Hippocampal formation (tissue), 2 donors: ENCODE results near the gene TRHDE.
"Not testable (repeated sequence)": the region's sequence is repeated elsewhere in the genome, so short reads cannot be mapped to it uniquely, and the experiment has no call there.

Experiments
- DNase-seq, 2 donors: peaks; one replicate each; lab custom pipeline; 2025; lab: John Stamatoyannopoulos, UW

The TRHDE gene

GRCh38 chr12:72520044-72520678, 248.0 kb downstream of the TRHDE start:
- DNase-seq, result not testable (repeated sequence)

DNA sequence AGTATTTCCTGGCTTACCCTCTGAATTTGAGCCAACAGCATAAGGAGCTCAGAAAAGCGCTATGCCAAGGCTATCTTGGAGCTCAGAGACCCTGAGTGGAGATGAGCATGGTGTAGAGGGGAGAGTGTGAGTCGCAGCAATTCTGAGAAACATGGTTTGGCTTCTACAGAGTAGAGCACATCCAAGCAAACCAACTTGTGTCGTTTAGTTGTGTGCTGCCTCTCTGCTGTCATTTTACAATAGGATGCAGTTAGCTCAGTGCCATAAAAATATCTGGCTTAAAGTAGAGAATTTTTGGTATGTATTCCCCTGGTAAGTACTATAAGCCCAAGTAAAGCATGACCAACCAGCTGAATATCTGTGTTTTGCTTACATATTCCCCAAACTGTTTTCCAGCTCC, 249.2 kb downstream of the TRHDE start:
- no peak for DNase-seq

DNA sequence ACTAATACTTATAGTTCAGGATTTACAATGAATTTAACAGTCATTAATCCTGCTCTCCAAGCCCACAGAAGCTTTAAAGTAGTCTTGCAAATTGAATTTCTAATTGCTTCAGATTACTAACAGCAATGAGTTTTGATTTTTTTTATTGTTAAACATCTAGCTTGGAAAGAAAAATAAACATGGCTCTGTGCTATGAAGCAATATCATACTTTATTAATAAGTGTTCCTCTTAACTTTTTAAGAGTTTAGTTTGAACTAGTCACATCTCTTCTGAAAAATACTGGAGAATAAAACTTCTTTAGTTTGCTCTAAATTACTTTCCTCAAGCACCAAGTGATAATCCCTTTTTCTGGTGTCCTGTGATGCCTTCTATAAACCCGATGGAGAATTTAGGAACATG, 250.2 kb downstream of the TRHDE start:
- no peak for DNase-seq

DNA sequence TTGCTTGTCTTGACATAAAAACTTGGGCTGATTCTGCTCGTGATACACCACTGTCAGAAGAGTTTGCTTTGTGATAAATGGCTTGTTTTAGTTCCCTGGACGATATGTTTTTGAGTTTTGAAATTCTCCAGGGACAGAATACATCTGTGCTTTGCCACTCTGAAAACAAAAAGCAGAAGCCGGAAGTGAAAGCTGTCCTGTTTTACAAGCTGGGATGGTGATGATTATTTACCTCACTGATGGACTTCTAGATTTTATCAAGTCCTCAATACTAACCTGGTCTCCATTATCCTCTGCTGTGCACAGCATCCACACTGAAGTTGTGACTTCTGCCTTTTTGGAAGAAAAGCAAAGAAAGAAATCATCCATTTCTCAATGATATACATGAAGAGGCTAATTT, 251.6 kb downstream of the TRHDE start:
- no peak for DNase-seq

GRCh38 chr12:72535212-72535990, 263.2 kb downstream of the TRHDE start:
- no peak for DNase-seq

DNA sequence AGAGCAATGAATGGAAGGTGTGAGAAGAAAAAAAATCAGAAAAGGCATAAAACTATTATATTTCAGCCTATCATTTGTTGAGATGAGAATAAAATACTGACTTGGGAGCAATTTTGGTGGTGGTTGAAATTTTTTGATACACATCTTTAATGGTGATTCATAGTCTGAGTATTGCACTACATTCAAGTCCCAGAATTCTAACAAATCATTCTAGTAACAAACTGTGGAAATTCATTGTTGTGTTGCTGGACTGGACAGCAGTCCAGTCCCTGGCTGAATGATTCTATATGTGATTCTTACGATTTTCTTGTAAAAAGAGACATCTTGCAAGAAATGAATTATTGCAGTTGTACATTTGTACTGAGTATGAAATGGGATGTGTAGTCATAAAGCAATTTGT, 268.6 kb downstream of the TRHDE start:
- DNase-seq, result no peak

- DNase-seq, result no peak
Measured at GRCh38 chr12:72543777-72544467, 271.8 kb downstream of the TRHDE start.

DNA sequence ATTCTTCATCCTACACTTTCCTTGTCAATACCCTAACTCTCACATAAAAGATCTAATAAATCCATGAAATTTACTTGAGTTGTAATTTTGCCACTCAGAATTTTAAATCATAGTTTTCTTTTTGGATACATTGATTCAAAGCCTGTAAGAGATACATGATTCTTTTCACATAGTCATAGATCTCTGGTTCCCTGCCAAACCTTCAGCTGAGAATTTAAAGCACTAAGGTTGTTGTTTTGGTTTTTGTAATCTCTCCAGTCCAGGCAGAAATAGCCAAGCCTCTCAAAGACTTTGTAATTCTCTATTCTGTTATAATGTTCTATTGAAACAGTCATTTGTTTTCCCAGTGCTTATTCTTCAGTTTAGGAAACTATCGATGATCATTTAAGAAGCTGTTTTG, 273.9 kb downstream of the TRHDE start:
- no peak for DNase-seq

DNA sequence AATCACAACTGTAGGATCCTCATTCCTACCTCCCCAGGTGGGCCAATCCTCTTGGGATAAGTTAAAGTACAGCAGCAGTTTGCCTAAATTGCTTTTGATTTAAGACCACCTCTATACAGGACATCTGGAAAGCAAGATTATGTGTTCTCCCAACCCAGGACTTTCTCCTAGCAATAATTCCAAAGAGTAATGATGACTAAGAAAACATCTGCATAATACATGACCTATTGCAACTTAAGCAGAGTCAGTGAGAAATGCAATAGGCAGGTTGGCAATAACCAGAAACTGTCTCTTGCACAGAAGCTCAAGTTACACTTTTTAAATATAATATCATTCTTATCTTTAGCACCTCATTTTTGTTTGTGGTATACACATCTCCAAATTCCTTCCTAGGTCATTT, 275.4 kb downstream of the TRHDE start:
- DNase-seq, result no peak

GRCh38 chr12:72549184-72549583, 277.0 kb downstream of the TRHDE start:
- DNase-seq, result no peak

GRCh38 chr12:72560003-72560769, 288.0 kb downstream of the TRHDE start:
- no peak for DNase-seq

GRCh38 chr12:72570601-72571000, 298.4 kb downstream of the TRHDE start:
- DNase-seq, result no peak

DNA sequence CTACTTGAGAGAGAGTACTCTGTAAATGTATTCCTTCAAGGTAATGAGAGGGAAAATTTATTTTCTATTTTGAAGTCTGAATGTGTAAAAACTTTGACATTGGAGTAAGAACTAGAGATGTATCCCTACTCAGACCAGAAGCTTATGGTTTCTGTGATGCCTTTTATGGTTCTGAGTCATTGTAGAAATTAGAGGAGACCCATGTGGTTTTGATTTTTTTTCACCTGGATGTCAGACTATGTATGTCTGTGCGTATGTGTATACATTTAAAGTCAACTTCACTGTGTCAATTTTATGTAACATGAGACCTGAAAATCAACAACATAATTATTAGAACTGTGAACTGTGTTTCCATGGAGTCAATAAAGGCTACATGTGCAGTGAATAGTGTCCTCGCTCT, 302.0 kb downstream of the TRHDE start:
- no peak for DNase-seq

DNA sequence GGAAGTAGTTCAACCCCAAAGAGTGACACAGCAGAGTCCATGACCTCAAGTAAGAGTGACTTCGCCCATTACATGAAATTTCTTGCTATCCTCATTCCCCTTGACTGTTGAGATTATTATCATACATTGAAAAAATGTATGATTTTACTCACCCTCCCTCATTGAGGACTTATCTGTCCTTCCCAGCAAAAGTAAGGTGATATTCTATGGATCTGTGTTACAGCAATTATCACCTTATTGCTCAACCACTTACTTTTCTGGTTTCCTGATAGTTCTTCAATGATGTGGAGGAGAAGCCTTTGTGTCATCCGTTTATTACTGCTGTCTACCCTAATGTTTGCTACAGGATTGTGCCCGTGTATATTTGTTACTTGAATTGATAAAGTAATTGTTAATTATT, 306.2 kb downstream of the TRHDE start:
- no peak for DNase-seq

DNA sequence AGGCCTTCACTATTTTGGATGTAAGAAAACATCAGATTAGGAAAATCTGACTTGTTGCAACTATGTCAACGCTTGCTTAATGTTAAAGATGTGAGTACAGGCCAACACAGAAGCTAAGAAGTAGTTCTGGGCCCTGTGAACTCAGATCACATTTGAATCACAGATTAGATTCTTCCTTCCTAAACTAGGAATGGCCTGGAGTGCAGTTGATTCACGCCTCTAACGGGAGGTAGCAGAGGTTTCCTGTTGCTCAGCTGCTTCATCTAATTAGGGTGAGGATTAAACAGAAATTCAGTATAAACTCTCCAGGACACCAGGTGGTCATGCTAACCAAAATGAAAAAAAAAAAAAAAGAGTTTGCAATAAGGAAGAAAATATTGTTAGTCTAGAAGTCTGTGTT, 314.3 kb downstream of the TRHDE start:
- no peak for DNase-seq

DNA sequence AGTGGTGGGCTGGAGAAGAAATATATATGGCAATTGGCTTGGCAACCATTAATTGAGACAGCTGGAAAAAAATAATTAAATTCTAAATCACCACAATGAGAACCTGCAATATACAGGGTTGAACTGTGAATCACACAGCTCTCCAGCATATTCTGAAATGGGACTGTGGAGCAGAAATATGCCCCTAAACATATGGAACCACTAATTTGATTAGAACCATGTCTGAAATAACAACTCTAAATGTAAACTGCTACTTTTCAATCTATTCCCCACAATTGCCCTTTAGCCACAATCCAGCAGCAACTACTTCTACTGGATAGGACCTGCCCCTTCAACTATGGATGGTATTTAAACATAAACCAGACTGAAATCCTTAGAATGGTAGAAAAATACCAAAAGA, 330.4 kb downstream of the TRHDE start:
- DNase-seq, result no peak

GRCh38 chr12:72605975-72606374, 333.8 kb downstream of the TRHDE start:
- no peak for DNase-seq

GRCh38 chr12:72610342-72610741, 338.2 kb downstream of the TRHDE start:
- DNase-seq, result no peak

DNA sequence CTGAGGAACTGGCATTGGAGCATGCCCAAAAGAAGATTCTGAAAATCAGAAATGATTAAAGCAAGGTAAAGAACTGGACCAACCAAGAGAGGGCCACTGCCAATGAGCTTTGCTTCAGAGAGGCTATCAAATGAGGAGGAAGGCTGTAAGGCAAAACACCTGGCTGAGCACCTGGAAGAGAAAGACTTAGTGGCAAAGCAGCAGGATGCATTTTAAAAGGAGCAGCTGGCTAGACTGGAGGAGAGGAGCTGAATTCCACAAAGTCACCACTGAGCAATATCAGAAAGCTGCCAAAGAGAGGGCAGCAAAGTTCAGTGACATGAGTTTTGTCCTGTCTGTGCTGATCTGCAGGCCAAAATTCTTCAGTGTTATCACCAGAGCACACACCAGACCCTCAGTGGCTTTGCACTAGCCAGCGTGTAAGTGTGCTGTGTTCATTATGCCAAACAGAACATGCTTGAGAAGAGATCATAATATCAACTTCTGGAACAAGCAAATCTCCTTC, 338.7 kb downstream of the TRHDE start:
- DNase-seq, result no peak

DNA sequence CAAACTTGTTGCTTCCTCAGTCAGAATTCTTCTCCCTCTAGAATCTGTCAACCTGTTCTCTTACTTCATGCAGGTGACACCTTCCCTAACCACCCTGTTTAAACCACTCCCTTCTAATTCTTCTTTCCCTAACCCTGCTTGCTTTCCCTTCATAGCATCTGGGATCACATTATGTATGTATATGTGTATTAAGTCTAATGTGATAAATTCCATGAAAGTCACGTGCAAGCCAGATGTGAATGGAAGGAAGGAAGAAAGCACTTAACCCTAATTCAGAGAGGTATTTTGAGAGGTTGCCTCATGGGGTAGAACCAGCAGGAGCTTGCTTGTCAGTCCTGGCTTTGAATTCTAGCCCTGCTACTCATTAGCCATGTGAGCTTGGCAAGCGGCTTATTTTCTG, 340.0 kb downstream of the TRHDE start:
- DNase-seq, result no peak

GRCh38 chr12:72618764-72619163, 346.6 kb downstream of the TRHDE start:
- DNase-seq, result no peak

GRCh38 chr12:72622556-72622955, 350.4 kb downstream of the TRHDE start:
- DNase-seq, result no peak
